WTC11 (cell line): Measurements from ENCODE around the gene RPN1. TPM values are rescaled to one million over a fixed set of nuclear protein-coding genes. Genes with fewer than 3 reads are reported as not detected.

ENCODE experiments used
- ATAC-seq: fragments of 200-7000 bp; cut with Tn5 transposase; 2 replicates; pipeline ENCODE4 v1.10.0; 2021; ENCODE audit warnings: mild to moderate bottlenecking, moderate library complexity
- CTCF ChIA-PET: fragments of 300-600 bp; sonication (Branson Sonifier 250); formaldehyde crosslinking; loops from one replicate; lab custom pipeline; 2021; ENCODE audit warnings: antibody characterized with exemption; lab: Charles Lee
- POLR2A ChIA-PET: fragments of 350-600 bp; sonication (Branson Sonifier 250); formaldehyde crosslinking; loops from one replicate; lab custom pipeline; 2021; ENCODE audit warnings: antibody characterized with exemption; lab: Charles Lee
- DNase-seq: peaks from one replicate; pipeline ENCODE4 v3.0.0; 2021; ENCODE audit warnings: low spot score
- H3K27ac Mint-ChIP-seq: 2 replicates; pipeline ENCODE4 v1.8.0; 2021; ENCODE audit warnings: mixed read lengths
- H3K27me3 Mint-ChIP-seq: 2 replicates; pipeline ENCODE4 v1.8.0; 2021; ENCODE audit warnings: low read depth, mild to moderate bottlenecking, moderate library complexity, mixed read lengths
- H3K36me3 Mint-ChIP-seq: 2 replicates; pipeline ENCODE4 v1.8.0; 2021; ENCODE audit warnings: mixed read lengths
- H3K4me1 Mint-ChIP-seq: 2 replicates; pipeline ENCODE4 v1.8.0; 2022; ENCODE audit warnings: mixed read lengths
- H3K4me3 Mint-ChIP-seq: 2 replicates; pipeline ENCODE4 v1.8.0; 2021; ENCODE audit warnings: mild to moderate bottlenecking, moderate library complexity, mixed read lengths
- H3K9me3 Mint-ChIP-seq: 2 replicates; pipeline ENCODE4 v1.8.0; 2021; ENCODE audit warnings: mixed read lengths
- AFF4 ChIP-seq: sonication (generic); formaldehyde crosslinking; IDR thresholded peaks from 2 replicates; pipeline ENCODE4 v1.8.1; 2023; ENCODE audit warnings: mild to moderate bottlenecking, missing genetic modification reagents, borderline replicate concordance
- AR ChIP-seq: fragments of 250-450 bp; sonication (Bioruptor Pico); IDR thresholded peaks from 2 replicates; pipeline ENCODE4 v1.9.0; 2021; ENCODE audit warnings: mild to moderate bottlenecking
- CREM ChIP-seq: sonication (generic); formaldehyde crosslinking; IDR thresholded peaks from 2 replicates; pipeline ENCODE4 v1.8.1; 2022; ENCODE audit warnings: mild to moderate bottlenecking, missing genetic modification reagents, moderate library complexity
- E2F1 ChIP-seq: sonication (generic); formaldehyde crosslinking; IDR thresholded peaks from 2 replicates; pipeline ENCODE4 v1.8.0; 2022; ENCODE audit warnings: mild to moderate bottlenecking, missing genetic modification reagents
- ERG ChIP-seq: fragments of 250-450 bp; sonication (Bioruptor Pico); IDR thresholded peaks from 2 replicates; pipeline ENCODE4 v1.8.0; 2021; ENCODE audit warnings: mild to moderate bottlenecking
- ETV6 ChIP-seq: sonication (generic); formaldehyde crosslinking; IDR thresholded peaks from 2 replicates; pipeline ENCODE4 v1.8.1; 2022; ENCODE audit warnings: mild to moderate bottlenecking, missing genetic modification reagents
- FOXK1 ChIP-seq: sonication (generic); formaldehyde crosslinking; IDR thresholded peaks from 2 replicates; pipeline ENCODE4 v1.8.0; 2022; ENCODE audit warnings: mild to moderate bottlenecking, moderate library complexity, missing genetic modification reagents
- HMGA2 ChIP-seq: fragments of 250-450 bp; sonication (Bioruptor Pico); IDR thresholded peaks from 2 replicates; pipeline ENCODE4 v1.4.0; 2021; ENCODE audit warnings: mild to moderate bottlenecking, moderate library complexity
- IRF1 ChIP-seq: sonication (generic); formaldehyde crosslinking; IDR thresholded peaks from 2 replicates; pipeline ENCODE4 v1.8.0; 2023; ENCODE audit warnings: missing genetic modification reagents
- NR3C1 ChIP-seq: sonication (generic); formaldehyde crosslinking; conservative IDR thresholded peaks from 2 replicates; pipeline ENCODE4 v1.8.1; 2023; ENCODE audit warnings: low read depth, mild to moderate bottlenecking, missing genetic modification reagents
- SP1 ChIP-seq: sonication (generic); formaldehyde crosslinking; conservative IDR thresholded peaks from 2 replicates; pipeline ENCODE4 v1.8.1; 2022; ENCODE audit warnings: missing genetic modification reagents
- STAT6 ChIP-seq: sonication (generic); formaldehyde crosslinking; conservative IDR thresholded peaks from 2 replicates; pipeline ENCODE4 v1.8.1; 2023; ENCODE audit warnings: mild to moderate bottlenecking, low read depth, missing genetic modification reagents, moderate library complexity
- TCF7 ChIP-seq: sonication (generic); formaldehyde crosslinking; IDR thresholded peaks from 2 replicates; pipeline ENCODE4 v1.8.0; 2022; ENCODE audit warnings: mild to moderate bottlenecking, low read depth, missing genetic modification reagents, moderate library complexity
- TP53 ChIP-seq: sonication (generic); formaldehyde crosslinking; IDR thresholded peaks from 2 replicates; pipeline ENCODE4 v1.8.1; 2023; ENCODE audit warnings: mild to moderate bottlenecking, missing genetic modification reagents
- ZBTB43 ChIP-seq: sonication (generic); formaldehyde crosslinking; IDR thresholded peaks from 2 replicates; pipeline ENCODE4 v1.8.1; 2023; ENCODE audit warnings: mild to moderate bottlenecking, missing genetic modification reagents
- ZNF219 ChIP-seq: sonication (generic); formaldehyde crosslinking; IDR thresholded peaks from 2 replicates; pipeline ENCODE4 v1.8.0; 2023; ENCODE audit warnings: missing genetic modification reagents, mild to moderate bottlenecking, borderline replicate concordance
- ZNF232 ChIP-seq: sonication (generic); formaldehyde crosslinking; IDR thresholded peaks from 2 replicates; pipeline ENCODE4 v1.8.0; 2022; ENCODE audit warnings: mild to moderate bottlenecking, missing genetic modification reagents
- ZNF396 ChIP-seq: fragments of 250-450 bp; sonication (Bioruptor Pico); IDR thresholded peaks from 2 replicates; pipeline ENCODE4 v1.8.0; 2021; ENCODE audit warnings: mild to moderate bottlenecking, moderate library complexity, borderline replicate concordance
- ZNF532 ChIP-seq: fragments of 250-450 bp; sonication (Bioruptor Pico); IDR thresholded peaks from 2 replicates; pipeline ENCODE4 v1.9.0; 2021; ENCODE audit warnings: mild to moderate bottlenecking, borderline replicate concordance
- total RNA-seq: library from RNA; stranded (reverse); gene quantifications from 3 replicates; pipeline ENCODE4 v1.2.3, GENCODE V29; 2021

Gene RPN1
- total RNA-seq, 1 experiment from 2014 or later = 160 TPM

GRCh38 chr3:128620268-128620691, 30.3 kb downstream of the RPN1 start:
- no peaks in the 10 kb centered on the region for H3K27me3 Mint-ChIP-seq
- H3K4me1 Mint-ChIP-seq = peaks cover 14% of the 10 kb centered on the region
- POLR2A ChIA-PET = interaction anchor here (0.7 kb wide), 1 partner anchor 12 kb away, joined by 4 read pairs; no protein-coding TSS in a partner anchor
- no peak overlapping the region for H3K4me3 Mint-ChIP-seq
- H3K9me3 Mint-ChIP-seq = no peaks in the 10 kb centered on the region
- H3K27ac Mint-ChIP-seq = no peak overlapping the region
- no peak for DNase-seq
- CTCF ChIA-PET = interaction anchor here (0.7 to 1.5 kb wide), 4 partner anchors 12 to 1014 kb away, joined by 4 to 7 read pairs (median 6); no protein-coding TSS in a partner anchor
- peaks cover 50% of the 10 kb centered on the region for H3K36me3 Mint-ChIP-seq
- no peak for ATAC-seq
- no peak for TF ChIP-seq FOXK1 (CRISPR knock-in tag)
- no peak for TF ChIP-seq CREM
- TF ChIP-seq ZBTB43 (CRISPR knock-in tag) = no peak
- TF ChIP-seq TCF7 (CRISPR knock-in tag) = no peak
- no peak for TF ChIP-seq NR3C1 (CRISPR knock-in tag)
- TF ChIP-seq STAT6 (CRISPR knock-in tag) = no peak
- TF ChIP-seq ETV6 (CRISPR knock-in tag) = no peak
- TF ChIP-seq ZNF532 (CRISPR knock-in tag) = no peak
- no peak for TF ChIP-seq ZNF232 (CRISPR knock-in tag)
- TF ChIP-seq ERG (CRISPR knock-in tag) = no peak
- no peak for TF ChIP-seq ZNF219 (CRISPR knock-in tag)
- TF ChIP-seq E2F1 (CRISPR knock-in tag) = no peak
- TF ChIP-seq ZNF396 = no peak
- TF ChIP-seq AFF4 (CRISPR knock-in tag) = no peak
- TF ChIP-seq TP53 (CRISPR knock-in tag) = no peak
- no peak for TF ChIP-seq AR (CRISPR knock-in tag)
- TF ChIP-seq IRF1 (CRISPR knock-in tag) = no peak
- no peak for TF ChIP-seq HMGA2
- TF ChIP-seq SP1 = no peak
